ENCODE data around the gene SMYD2. TPM values are rescaled to one million over a fixed set of nuclear protein-coding genes. Genes with fewer than 3 reads are reported as not detected.

SMYD2 gene
- polyA plus RNA-seq, 1 donor from 2014 or later, result 36.9 TPM

DNA sequence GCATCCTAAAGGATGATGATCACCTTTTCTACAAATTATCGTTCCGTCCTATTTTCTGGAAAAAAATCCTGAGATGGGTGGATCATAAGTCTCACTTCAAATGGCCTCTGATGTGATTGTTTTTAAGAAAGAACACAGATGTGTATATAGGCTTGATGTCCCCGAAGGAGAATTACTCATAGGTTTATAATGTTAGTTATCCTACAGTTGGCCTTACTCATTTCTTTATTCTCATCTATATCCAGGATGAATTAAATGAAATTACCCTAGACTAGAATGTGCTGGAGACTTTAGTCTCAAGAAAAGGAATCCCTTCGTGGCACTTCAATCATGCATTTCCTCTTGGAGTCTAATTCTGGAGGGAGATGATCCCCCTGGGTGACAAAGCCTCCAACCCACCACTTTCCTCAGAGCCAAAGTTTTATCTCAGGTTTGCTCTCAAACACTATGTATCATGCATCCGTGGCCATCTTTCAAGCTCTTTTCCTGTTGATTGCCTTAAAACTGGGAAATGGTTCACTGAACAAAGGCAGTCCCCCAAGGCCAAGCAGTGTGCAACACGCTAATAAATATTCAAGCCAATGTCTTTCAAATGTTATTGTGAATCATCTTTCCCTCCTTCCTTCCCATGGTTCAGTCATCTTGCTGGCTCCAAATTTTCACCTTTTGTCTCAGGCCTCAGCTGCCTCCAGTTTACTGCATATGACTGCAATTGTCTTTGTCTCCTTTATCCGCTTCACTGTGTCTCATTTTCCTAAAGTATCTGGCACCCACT is 32.5 kb upstream of the SMYD2 start:
- H3K27me3 ChIP-seq (ENCODE audit: insufficient read depth, low read depth, low read length), result no peaks in the 10 kb centered on the region
- no peaks in the 10 kb centered on the region for H3K79me2 ChIP-seq (replicated peaks; ENCODE audit: insufficient read depth, low read length)
- no peak overlapping the region for H3K4me3 ChIP-seq (ENCODE audit: low read length)
- no peaks in the 10 kb centered on the region for H3K9me3 ChIP-seq (ENCODE audit: low read length)
- TF ChIP-seq TAF1 (IDR thresholded peaks at IDR 0.05; ENCODE audit: low read depth) (no peak), SMC3 (conservative IDR thresholded peaks at IDR 0.05; ENCODE audit: poor library complexity) (no peak), EZH2 (IDR thresholded peaks at IDR 0.05; ENCODE audit: borderline replicate concordance, insufficient read depth, low read length, poor library complexity, severe bottlenecking) (no peak), MXI1 (conservative IDR thresholded peaks at IDR 0.05; ENCODE audit: poor library complexity, severe bottlenecking) (no peak), POLR2AphosphoS5 (IDR thresholded peaks at IDR 0.05) (no peak), EP300 (conservative IDR thresholded peaks at IDR 0.05; ENCODE audit: poor library complexity, severe bottlenecking) (no peak), REST (IDR thresholded peaks at IDR 0.05; ENCODE audit: borderline replicate concordance) (no peak)
- H3K4me2 ChIP-seq (ENCODE audit: low read length), result no peak overlapping the region
- no peaks in the 10 kb centered on the region for H3K36me3 ChIP-seq (ENCODE audit: insufficient read depth, low read length)
- no peaks in the 10 kb centered on the region for H4K20me1 ChIP-seq (ENCODE audit: insufficient read depth)
- H3F3A ChIP-seq (ENCODE audit: insufficient read depth, low read length, poor library complexity, severe bottlenecking), result no peaks in the 10 kb centered on the region
- H2AFZ ChIP-seq (ENCODE audit: low read depth, low read length), result no peak overlapping the region
- no peaks in the 10 kb centered on the region for H3K9me2 ChIP-seq (ENCODE audit: insufficient read depth, low read length)
- no peak overlapping the region for H3K27ac ChIP-seq (ENCODE audit: low read length)
- H3K9ac ChIP-seq (ENCODE audit: low read length), result no peak overlapping the region

DNA sequence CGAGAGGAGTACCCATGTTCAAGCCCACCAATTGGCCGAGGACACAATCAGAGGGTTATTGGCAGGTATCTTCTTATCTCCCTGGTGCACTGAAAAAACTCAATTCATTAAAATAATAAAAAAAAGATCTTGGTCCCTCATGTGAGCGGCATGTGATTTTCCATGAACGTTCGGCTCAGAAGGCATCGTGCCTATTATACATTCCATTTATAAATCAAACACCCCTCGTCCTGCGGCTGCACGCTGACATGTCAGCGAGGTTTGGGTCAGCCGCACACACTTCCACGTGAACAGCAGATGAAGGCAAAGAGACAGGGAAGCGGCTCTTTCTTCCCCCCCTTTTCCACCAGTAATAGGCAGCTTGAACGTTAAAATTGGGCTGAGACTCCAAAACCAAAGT is 31.3 kb upstream of the SMYD2 start:
- Histone ChIP-seq H2AFZ (ENCODE audit: low read depth, low read length) (no peak overlapping the region), H3K9ac (ENCODE audit: low read length) (no peak overlapping the region), H3K27ac (ENCODE audit: low read length) (no peak overlapping the region), H3K27me3 (ENCODE audit: insufficient read depth, low read depth, low read length) (no peaks in the 10 kb centered on the region), H3K36me3 (ENCODE audit: insufficient read depth, low read length) (no peaks in the 10 kb centered on the region), H3K4me3 (ENCODE audit: low read length) (no peak overlapping the region), H3F3A (ENCODE audit: insufficient read depth, low read length, poor library complexity, severe bottlenecking) (no peaks in the 10 kb centered on the region), H3K79me2 (replicated peaks; ENCODE audit: insufficient read depth, low read length) (no peaks in the 10 kb centered on the region), H4K20me1 (ENCODE audit: insufficient read depth) (no peaks in the 10 kb centered on the region), H3K9me3 (ENCODE audit: low read length) (no peaks in the 10 kb centered on the region), H3K4me2 (ENCODE audit: low read length) (no peak overlapping the region), H3K9me2 (ENCODE audit: insufficient read depth, low read length) (no peaks in the 10 kb centered on the region)
- no peak for TF ChIP-seq SMC3 (conservative IDR thresholded peaks at IDR 0.05; ENCODE audit: poor library complexity)
- no peak for TF ChIP-seq EZH2 (IDR thresholded peaks at IDR 0.05; ENCODE audit: borderline replicate concordance, insufficient read depth, low read length, poor library complexity, severe bottlenecking)
- no peak for TF ChIP-seq TAF1 (IDR thresholded peaks at IDR 0.05; ENCODE audit: low read depth)
- TF ChIP-seq MXI1 (conservative IDR thresholded peaks at IDR 0.05; ENCODE audit: poor library complexity, severe bottlenecking), result no peak
- no peak for TF ChIP-seq CTCF (IDR thresholded peaks at IDR 0.05; ENCODE audit: poor library complexity, severe bottlenecking)
- no peak for TF ChIP-seq REST (IDR thresholded peaks at IDR 0.05; ENCODE audit: borderline replicate concordance)
- no peak for TF ChIP-seq RAD21 (conservative IDR thresholded peaks at IDR 0.05)
- no peak for TF ChIP-seq EP300 (conservative IDR thresholded peaks at IDR 0.05; ENCODE audit: poor library complexity, severe bottlenecking)
- TF ChIP-seq POLR2AphosphoS5 (IDR thresholded peaks at IDR 0.05), result no peak

Measured in neural cell (in vitro differentiated cells).